HG03354 (cell line): ENCODE results near the gene GSTA5.
"Not testable (repeated sequence)": the region's sequence is repeated elsewhere in the genome, so short reads cannot be mapped to it uniquely, and the experiment has no call there.

ENCODE experiments used
- ATAC-seq: cut with Tn5 transposase; IDR thresholded peaks from one replicate; pipeline ENCODE4 v1.9.1; 2021; ENCODE audit warnings: mild to moderate bottlenecking; ENCODE audit not compliant: unreplicated experiment, poor library complexity, severe bottlenecking

GSTA5 gene

GRCh38 chr6:52801188-52801841 is 39.3 kb downstream of the GSTA5 start:
- ATAC-seq, result no peak

DNA sequence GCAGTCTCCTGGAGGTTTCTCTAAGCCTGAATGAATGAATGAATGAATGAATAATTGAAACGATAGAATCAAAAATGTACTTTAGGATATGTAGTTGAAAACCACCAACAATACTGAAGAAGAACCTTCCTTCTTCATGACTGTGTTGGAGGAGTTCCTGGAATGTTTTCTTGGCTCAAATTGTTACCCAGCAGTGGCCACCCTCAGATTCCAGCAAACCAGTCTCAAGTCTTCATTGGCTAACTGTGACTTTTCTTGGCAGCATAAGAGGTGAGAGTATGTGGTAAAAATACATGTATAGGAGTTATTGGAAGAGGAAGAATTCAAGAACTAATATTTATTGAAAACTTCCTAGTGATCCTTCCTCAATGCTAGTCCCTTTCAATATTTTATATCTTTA is 41.3 kb downstream of the GSTA5 start:
- not testable (repeated sequence) for ATAC-seq

DNA sequence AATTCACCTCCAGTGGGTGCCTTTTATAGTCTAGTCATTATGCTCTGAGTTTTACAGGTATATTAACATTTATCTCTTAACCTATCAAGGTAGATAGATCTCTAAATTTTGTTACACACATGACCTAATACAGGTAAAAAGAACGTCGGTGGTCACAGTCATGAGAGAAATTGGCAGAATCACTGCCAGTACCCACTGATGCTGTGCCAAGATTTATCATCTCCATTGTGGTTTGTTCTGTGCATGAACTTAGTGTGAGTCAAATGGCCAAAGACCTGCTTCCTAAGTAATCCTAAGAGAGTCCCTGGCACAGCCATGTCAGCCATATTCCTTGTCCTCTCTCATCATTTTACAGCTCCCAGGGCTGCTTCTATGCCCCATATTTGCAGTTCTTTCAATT is 46.2 kb downstream of the GSTA5 start:
- not testable (repeated sequence) for ATAC-seq

DNA sequence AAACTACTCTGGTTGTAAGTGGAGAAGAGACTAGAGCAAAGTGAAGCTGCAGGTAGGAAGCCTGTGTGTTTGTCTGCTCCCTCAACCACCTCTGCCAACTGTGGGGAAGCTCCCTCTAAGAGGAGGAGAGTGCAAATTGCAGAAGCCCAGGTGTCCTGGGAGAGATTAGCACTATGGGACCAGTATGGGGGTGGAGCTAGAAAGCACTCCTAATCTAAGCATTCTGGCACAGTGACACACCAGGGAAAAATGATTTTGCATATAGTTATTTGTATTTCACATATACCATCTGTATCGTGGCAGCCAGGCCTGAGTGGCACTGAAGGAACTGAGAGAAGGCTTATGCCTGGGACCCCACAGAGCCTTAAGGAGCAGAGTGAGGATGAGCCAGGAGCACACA is 49.8 kb downstream of the GSTA5 start:
- no peak for ATAC-seq

DNA sequence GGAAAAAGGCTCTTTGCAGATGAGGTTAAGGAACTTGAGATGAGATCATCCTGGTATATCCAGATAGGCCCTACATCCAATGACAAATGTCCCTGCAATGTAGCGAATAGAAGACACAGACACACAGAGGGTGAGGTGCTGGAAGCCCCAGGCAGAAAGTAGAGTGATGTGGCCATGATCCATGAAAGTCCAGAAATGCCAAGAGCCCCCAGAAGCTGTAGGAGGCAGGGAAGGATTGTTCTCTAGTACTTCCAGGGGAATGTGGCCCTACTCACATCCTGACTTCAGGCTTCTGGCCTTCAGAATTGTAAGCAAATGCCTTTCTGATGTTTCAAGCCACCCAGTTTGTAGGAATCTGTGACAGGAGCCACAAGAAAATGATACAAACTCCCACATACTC is 51.0 kb downstream of the GSTA5 start:
- ATAC-seq, result not testable (repeated sequence)

- no peak for ATAC-seq
Measured at GRCh38 chr6:52788478-52788877, 52.1 kb downstream of the GSTA5 start.

DNA sequence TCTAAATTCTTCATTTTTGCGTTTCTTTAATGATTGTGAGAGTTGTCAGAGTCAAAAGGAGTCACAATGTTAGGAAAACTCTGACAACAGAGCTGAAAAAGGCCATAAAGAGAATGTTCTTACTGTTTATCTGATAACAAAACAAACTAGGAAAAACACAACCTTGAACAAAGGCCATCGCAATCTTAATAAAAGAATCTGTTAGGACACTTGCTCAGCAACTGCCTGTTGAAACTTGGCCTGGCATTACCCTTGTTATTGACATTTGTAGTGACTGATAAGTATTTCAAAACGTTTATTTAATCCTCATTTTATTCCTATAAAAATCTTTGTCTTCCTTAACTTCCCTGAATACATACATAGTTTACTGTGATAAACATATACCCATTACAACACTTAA is 52.7 kb downstream of the GSTA5 start:
- no peak for ATAC-seq

DNA sequence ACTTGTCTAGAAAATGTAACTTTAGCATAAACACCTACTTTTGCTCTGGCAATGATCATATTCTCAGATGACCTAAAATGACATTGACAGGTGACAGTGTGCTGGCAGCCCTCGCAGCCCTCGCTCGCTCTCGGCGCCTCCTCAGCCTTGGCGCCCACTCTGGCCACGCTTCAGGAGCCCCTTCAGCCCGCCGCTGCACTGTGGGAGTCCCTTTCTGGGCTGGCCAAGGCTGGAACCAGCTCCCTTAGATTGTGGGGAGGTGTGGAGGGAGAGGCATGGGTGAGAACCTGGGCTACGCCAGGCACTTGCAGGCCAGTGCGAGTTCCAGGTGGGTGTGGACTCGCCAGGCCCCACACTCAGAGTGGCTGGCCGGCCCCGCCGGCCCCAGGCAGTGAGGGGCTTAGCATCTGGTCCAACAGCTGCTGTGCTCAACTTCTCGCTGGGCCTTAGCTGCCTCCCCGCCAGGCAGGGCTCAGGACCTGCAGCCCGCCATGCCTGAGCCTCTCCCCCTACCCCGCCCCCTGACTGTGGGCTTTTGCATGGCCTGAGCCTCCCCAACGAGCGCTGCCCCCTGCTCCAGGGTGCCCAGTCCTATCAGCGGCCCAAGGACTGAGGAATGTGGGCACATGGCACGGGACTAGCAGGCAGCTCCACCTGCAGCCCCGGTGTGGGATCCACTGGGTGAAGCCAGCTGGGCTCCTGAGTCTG is 54.2 kb downstream of the GSTA5 start:
- no peak for ATAC-seq

- ATAC-seq, result not testable (repeated sequence)
Measured at GRCh38 chr6:52782696-52783274, 57.8 kb downstream of the GSTA5 start.

DNA sequence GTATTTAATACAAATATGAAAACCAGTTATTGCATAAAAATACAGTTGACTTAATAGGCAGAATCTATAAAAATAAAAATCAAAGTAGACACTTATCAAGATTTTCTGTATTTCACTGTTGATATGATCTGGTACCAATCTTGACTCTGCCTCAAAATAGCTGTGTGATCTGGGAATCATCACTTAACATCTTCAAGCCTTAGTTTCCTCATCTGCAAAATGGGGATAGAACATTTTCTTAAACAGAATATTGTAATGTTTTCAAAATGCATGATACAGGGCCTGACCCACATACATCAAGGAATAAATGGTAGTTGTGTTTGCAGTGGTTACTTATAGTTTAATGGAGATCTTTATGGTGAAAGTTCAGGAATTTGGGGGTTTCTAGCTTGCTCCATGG is 58.4 kb downstream of the GSTA5 start:
- not testable (repeated sequence) for ATAC-seq
